GM19193 (cell line): ENCODE results near the gene RGS17.

Experiments used
- POLR2A ChIP-seq: IDR thresholded peaks from 4 replicates; pipeline ENCODE4 v1.6.1; 2011; ENCODE audit not compliant: insufficient read depth, insufficient read length; ENCODE audit errors: extremely low read depth

RGS17 gene

DNA sequence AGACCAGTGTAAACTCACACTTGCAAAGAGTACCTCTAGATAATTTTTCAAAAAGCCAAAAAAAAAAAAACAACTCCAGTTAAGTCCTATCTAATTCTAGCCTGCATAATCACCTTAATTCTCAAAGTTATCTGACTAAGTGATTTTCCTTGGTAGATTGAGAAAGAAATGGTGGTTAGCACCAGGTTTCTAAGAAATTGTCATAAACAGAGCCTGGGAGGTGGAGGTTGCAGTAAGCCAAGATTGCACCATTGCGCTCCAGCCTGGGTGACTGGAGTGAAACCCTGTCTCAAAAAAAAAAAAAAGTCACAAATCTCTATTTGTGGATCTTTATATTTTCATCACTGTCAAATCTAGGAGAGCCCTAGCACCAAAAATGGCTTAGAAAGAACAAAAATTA, 157.2 kb downstream of the RGS17 start:
- TF ChIP-seq POLR2A = no peak

DNA sequence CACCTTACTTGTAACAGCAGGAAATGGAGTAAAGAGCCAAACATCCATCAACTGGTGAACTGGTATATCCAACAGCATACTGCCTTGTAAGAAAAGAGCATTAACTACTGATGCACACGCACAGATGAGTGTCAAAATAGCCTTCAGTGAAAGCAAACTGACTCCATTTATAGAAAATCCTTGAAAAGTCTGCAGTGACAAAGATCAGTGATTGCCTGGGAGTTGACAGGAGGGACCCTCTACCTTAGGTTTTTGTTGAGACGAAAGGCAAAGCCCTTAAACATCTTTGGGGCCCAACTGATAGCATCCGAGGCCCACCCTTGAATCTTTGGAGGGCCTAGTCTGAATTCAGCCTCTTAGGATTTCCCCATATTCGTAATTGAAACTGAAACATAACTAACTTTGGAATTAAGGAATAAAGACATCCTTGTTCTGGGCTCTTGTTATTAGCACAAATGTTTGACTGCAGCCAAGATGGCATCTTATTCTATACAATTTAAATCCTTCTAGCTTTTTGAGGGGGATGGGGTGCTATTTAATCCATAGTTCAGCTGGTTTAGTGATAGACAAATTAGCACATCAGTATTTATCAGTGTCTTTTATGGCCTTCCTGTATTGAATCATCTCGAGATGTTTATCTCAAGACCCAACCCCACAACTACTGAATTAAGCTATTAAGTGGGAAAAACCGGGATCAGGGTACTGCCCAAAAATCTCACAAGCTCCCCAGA, 161.2 kb downstream of the RGS17 start:
- TF ChIP-seq POLR2A = peak; percentile 18

DNA sequence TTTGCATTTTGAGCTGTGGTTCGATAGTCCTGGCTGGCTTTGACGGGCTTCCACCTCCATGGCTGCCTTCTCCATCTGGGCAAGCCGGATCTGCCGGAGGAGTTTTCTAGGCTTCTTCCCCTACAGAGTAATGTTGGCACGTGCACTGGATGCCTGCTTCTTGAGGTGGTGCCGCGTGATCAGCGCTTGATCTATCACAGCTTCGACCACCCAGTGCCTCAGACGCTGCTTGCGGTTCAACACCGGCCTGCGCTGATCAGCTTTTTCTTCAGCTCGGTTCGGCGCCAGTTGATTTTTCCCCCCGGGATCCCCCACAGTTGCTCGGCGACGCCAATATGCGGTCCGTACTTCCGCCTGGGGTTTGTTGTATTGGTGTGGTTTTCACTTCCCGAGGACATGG, 171.7 kb downstream of the RGS17 start:
- no peak for TF ChIP-seq POLR2A

DNA sequence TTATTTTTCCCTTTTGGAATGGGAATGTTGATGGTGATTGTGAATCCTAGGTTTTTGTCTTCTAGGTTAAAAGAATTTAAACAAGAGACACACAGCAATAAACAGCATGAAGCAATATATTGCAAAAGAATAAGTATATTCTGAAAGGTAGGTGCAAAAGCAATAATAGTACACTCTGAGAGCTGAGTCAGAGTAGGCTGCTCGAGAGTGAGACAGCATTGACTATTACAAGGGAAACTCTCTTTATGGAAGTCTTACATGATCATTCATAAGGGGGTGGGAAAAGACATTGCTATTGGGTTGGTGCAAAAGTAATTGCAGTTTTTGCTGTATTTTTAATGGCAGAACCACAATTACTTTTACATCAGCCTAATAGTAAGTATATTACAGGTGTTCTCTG, 173.3 kb downstream of the RGS17 start:
- TF ChIP-seq POLR2A = no peak
